Measurements from ENCODE around the gene DEFB112. TPM values are rescaled to one million over a fixed set of nuclear protein-coding genes. Genes with fewer than 3 reads are reported as not detected.

DEFB112 gene, protein sequence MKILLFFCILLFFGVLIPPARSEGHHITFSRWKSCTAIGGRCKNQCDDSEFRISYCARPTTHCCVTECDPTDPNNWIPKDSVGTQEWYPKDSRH
- polyA plus RNA-seq (2013, experiment 1 of 2) = not detected
- polyA plus RNA-seq (2013, experiment 2 of 2) = not detected

DNA sequence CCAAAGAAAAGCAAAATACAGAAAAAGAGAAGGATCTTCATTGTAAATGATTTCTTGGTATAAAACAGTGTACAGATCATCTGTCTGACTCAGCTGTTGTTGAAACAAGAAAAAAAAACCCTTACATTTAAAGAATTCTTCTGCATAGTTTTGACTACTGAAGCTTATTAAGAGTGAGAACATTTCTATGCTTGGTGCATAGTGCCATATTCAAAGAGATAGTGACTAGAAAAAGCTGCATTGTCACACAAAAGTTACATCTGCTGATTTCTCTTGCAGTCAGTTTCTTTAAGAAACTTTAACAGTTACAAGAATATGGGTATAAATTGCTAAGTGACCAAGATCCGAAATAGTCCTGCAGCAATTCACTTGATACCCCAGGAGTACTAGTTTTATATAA is at the start of gene DEFB112:
Gene DEFB112 (minus strand): TSS at position 101 of the 400 bp plus-strand sequence. CDS start 60 bp downstream, at position 41.
- no peak within 1 kb of the TSS for H3K4me3 ChIP-seq (ENCODE audit: low read length)
- no peak within 1 kb of the TSS for H3K18ac ChIP-seq (ENCODE audit: low read length)
- H3K27ac ChIP-seq (ENCODE audit: low read depth, low read length) = no peak within 1 kb of the TSS
- no peaks in the 10 kb centered on the region for H3K79me1 ChIP-seq (ENCODE audit: low read length)
- H2BK120ac ChIP-seq (ENCODE audit: low read depth, low read length) = no peak within 1 kb of the TSS
- H4K8ac ChIP-seq (ENCODE audit: low read depth, low read length) = no peak within 1 kb of the TSS
- WGBS (ENCODE audit: extremely low coverage, insufficient coverage, low lambda C conversion rate) = no CpG with 5 or more reads among the region's 1 CpG
- no peak for DNase-seq
- H3K23ac ChIP-seq (ENCODE audit: low read length) = no peak within 1 kb of the TSS
- no peaks in the 10 kb centered on the region for H3K27me3 ChIP-seq (ENCODE audit: insufficient read depth, low read length, poor library complexity)
- no peak within 1 kb of the TSS for H3K9ac ChIP-seq (ENCODE audit: low read length)
- H2AK5ac ChIP-seq (ENCODE audit: low read length) = no peak within 1 kb of the TSS
- no peaks in the 10 kb centered on the region for H3K79me2 ChIP-seq (ENCODE audit: control insufficient read depth, insufficient read depth, low read length)
- H3K4me1 ChIP-seq (ENCODE audit: control insufficient read depth, low read depth, low read length) = no peaks in the 10 kb centered on the region
- H3K36me3 ChIP-seq (ENCODE audit: control insufficient read depth, insufficient read depth, low read length) = no peaks in the 10 kb centered on the region
- H2BK5ac ChIP-seq (ENCODE audit: low read length) = no peak within 1 kb of the TSS
- H3K4ac ChIP-seq (ENCODE audit: low read depth, low read length) = no peak within 1 kb of the TSS
- H3K4me2 ChIP-seq (ENCODE audit: low read length) = no peak within 1 kb of the TSS
- H2BK15ac ChIP-seq (replicated peaks; ENCODE audit: low read depth) = no peak within 1 kb of the TSS
- no peak within 1 kb of the TSS for H4K5ac ChIP-seq (ENCODE audit: low read length)
- H3K56ac ChIP-seq (ENCODE audit: low read length) = no peak within 1 kb of the TSS

DNA sequence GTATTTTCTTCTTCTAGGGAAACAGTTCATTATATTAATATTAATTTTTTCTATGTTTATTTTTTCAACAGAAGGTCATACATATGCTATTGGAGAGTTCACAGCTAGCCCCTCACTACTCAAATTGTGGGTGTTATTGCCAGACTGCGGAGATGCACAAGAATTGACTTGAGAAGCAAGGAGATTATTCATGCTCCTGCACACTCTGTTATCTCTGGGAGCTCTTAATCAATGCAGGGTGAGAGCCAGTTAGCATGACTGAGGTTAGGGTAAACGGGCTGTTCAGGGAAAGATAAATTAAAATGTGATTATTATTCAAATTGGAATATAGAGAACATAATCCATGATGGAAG is 48.9 kb upstream of the DEFB112 start:
- H2BK15ac ChIP-seq (replicated peaks; ENCODE audit: low read depth) = no peak overlapping the region
- no peaks in the 10 kb centered on the region for H3K36me3 ChIP-seq (ENCODE audit: control insufficient read depth, insufficient read depth, low read length)
- no peaks in the 10 kb centered on the region for H3K79me1 ChIP-seq (ENCODE audit: low read length)
- no CpG with 5 or more reads among the region's 2 CpGs for WGBS (ENCODE audit: extremely low coverage, insufficient coverage, low lambda C conversion rate)
- no peak overlapping the region for H4K8ac ChIP-seq (ENCODE audit: low read depth, low read length)
- H3K79me2 ChIP-seq (ENCODE audit: control insufficient read depth, insufficient read depth, low read length) = no peaks in the 10 kb centered on the region
- H2BK120ac ChIP-seq (ENCODE audit: low read depth, low read length) = no peak overlapping the region
- DNase-seq = peak; percentile 21
- H3K4me2 ChIP-seq (ENCODE audit: low read length) = no peak overlapping the region
- H3K27ac ChIP-seq (ENCODE audit: low read depth, low read length) = no peak overlapping the region
- H4K5ac ChIP-seq (ENCODE audit: low read length) = no peak overlapping the region
- no peaks in the 10 kb centered on the region for H3K27me3 ChIP-seq (ENCODE audit: insufficient read depth, low read length, poor library complexity)
- H3K4me1 ChIP-seq (ENCODE audit: control insufficient read depth, low read depth, low read length) = no peaks in the 10 kb centered on the region
- no peak overlapping the region for H3K9ac ChIP-seq (ENCODE audit: low read length)
- H3K4ac ChIP-seq (ENCODE audit: low read depth, low read length) = no peak overlapping the region
- no peak overlapping the region for H3K18ac ChIP-seq (ENCODE audit: low read length)
- no peak overlapping the region for H2BK5ac ChIP-seq (ENCODE audit: low read length)
- H3K4me3 ChIP-seq (ENCODE audit: low read length) = no peak overlapping the region
- H3K56ac ChIP-seq (ENCODE audit: low read length) = no peak overlapping the region
- no peak overlapping the region for H3K23ac ChIP-seq (ENCODE audit: low read length)
- H2AK5ac ChIP-seq (ENCODE audit: low read length) = no peak overlapping the region

DNA sequence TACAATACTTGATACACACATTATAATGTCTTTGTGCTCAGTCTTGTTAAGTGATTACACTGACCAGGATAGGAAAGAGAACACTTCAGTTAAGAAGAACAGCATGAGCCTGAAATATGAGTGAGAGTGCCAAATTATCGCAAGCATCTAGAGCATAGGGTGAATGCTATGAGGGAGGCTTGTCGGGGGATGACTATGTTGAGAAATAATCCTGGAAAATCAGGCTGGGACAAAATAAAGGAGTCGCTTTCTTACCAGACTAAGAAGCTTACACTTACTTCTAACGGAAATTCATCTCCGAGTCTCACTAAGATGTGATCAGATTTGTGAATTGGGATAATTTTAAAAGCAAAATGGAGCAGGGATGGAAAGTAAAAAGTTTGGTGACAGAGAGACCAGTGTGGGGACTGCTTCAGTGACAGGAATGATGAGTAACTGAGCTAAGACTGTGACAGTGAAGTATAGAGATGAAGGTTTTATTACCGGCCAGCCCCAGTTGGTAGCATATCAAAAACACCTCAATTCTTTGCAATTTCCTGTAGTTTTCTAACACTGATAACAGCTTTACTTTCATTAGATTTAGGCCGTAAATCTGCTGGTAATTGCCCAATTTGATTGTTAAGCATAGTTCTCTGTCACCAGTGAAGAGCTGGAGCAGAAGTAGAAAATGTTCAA is 48.4 kb upstream of the DEFB112 start:
- Histone ChIP-seq H4K5ac (ENCODE audit: low read length) (no peak overlapping the region), H3K18ac (ENCODE audit: low read length) (no peak overlapping the region), H3K79me1 (ENCODE audit: low read length) (no peaks in the 10 kb centered on the region), H3K4me2 (ENCODE audit: low read length) (no peak overlapping the region), H3K4me1 (ENCODE audit: control insufficient read depth, low read depth, low read length) (no peaks in the 10 kb centered on the region), H3K27me3 (ENCODE audit: insufficient read depth, low read length, poor library complexity) (no peaks in the 10 kb centered on the region), H3K23ac (ENCODE audit: low read length) (no peak overlapping the region), H2BK15ac (replicated peaks; ENCODE audit: low read depth) (no peak overlapping the region), H3K27ac (ENCODE audit: low read depth, low read length) (no peak overlapping the region), H3K36me3 (ENCODE audit: control insufficient read depth, insufficient read depth, low read length) (no peaks in the 10 kb centered on the region), H2AK5ac (ENCODE audit: low read length) (no peak overlapping the region), H2BK120ac (ENCODE audit: low read depth, low read length) (no peak overlapping the region), H3K4ac (ENCODE audit: low read depth, low read length) (no peak overlapping the region), H3K4me3 (ENCODE audit: low read length) (no peak overlapping the region), H3K56ac (ENCODE audit: low read length) (no peak overlapping the region), H4K8ac (ENCODE audit: low read depth, low read length) (no peak overlapping the region), H2BK5ac (ENCODE audit: low read length) (no peak overlapping the region), H3K79me2 (ENCODE audit: control insufficient read depth, insufficient read depth, low read length) (no peaks in the 10 kb centered on the region), H3K9ac (ENCODE audit: low read length) (no peak overlapping the region)
- peak; percentile 44 for DNase-seq
- no CpG with 5 or more reads among the region's 7 CpGs for WGBS (ENCODE audit: extremely low coverage, insufficient coverage, low lambda C conversion rate)

DNA sequence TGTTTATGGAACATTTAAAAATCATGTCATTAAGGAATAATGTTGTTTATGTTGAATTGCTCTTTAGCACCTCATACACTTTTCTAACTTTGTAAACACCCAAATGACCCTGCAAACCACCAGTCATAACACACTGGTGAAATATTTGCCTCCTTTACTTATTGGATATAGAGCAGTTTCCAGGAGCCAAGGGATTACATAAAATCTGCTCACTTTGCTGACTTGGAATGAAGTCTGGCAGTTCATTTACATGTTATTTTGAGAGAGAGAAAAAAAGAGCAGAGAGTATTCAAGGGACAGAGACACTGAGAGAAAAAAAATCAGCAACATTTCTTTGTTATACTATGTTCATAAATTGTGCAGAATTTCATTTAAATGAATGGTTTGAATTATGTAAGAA is 46.6 kb upstream of the DEFB112 start:
- H3K27ac ChIP-seq (ENCODE audit: low read depth, low read length) = no peak overlapping the region
- no peak overlapping the region for H3K4ac ChIP-seq (ENCODE audit: low read depth, low read length)
- H3K18ac ChIP-seq (ENCODE audit: low read length) = no peak overlapping the region
- no peak overlapping the region for H4K5ac ChIP-seq (ENCODE audit: low read length)
- H3K79me2 ChIP-seq (ENCODE audit: control insufficient read depth, insufficient read depth, low read length) = no peaks in the 10 kb centered on the region
- no peak overlapping the region for H3K23ac ChIP-seq (ENCODE audit: low read length)
- no peak overlapping the region for H3K56ac ChIP-seq (ENCODE audit: low read length)
- H3K79me1 ChIP-seq (ENCODE audit: low read length) = no peaks in the 10 kb centered on the region
- H2BK120ac ChIP-seq (ENCODE audit: low read depth, low read length) = no peak overlapping the region
- no peak for DNase-seq
- no peak overlapping the region for H3K4me3 ChIP-seq (ENCODE audit: low read length)
- no peaks in the 10 kb centered on the region for H3K4me1 ChIP-seq (ENCODE audit: control insufficient read depth, low read depth, low read length)
- no peaks in the 10 kb centered on the region for H3K27me3 ChIP-seq (ENCODE audit: insufficient read depth, low read length, poor library complexity)
- no peak overlapping the region for H3K9ac ChIP-seq (ENCODE audit: low read length)
- no peaks in the 10 kb centered on the region for H3K36me3 ChIP-seq (ENCODE audit: control insufficient read depth, insufficient read depth, low read length)
- H2BK15ac ChIP-seq (replicated peaks; ENCODE audit: low read depth) = no peak overlapping the region
- H2BK5ac ChIP-seq (ENCODE audit: low read length) = no peak overlapping the region
- H4K8ac ChIP-seq (ENCODE audit: low read depth, low read length) = no peak overlapping the region
- H3K4me2 ChIP-seq (ENCODE audit: low read length) = no peak overlapping the region
- H2AK5ac ChIP-seq (ENCODE audit: low read length) = no peak overlapping the region

DNA sequence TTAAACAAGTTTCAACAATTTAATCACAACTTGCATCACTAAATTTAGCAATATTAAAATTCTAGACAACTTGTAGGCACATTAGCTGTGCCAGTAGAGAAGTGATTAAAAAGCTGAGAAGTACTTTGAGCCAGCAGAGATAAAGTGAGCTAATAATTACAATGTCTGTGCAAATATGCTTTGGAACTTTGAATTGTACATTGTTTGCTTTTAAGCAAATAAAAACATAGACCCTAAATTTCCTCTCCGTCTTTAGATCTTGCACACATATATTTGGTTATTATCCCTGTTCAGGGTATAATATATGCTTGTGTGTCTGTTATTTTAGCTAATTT is 44.2 kb upstream of the DEFB112 start:
- Histone ChIP-seq H2AK5ac (ENCODE audit: low read length) (no peak overlapping the region), H2BK120ac (ENCODE audit: low read depth, low read length) (no peak overlapping the region)
- no CpG with 5 or more reads among the region's 1 CpG for WGBS (ENCODE audit: extremely low coverage, insufficient coverage, low lambda C conversion rate)

More for the DNA sequence above, 44.2 kb upstream of the DEFB112 start:
- no peaks in the 10 kb centered on the region for H3K36me3 ChIP-seq (ENCODE audit: control insufficient read depth, insufficient read depth, low read length)
- no peak overlapping the region for H2BK5ac ChIP-seq (ENCODE audit: low read length)
- no peak overlapping the region for H3K4me2 ChIP-seq (ENCODE audit: low read length)
- no peak overlapping the region for H4K8ac ChIP-seq (ENCODE audit: low read depth, low read length)
- no peak overlapping the region for H3K23ac ChIP-seq (ENCODE audit: low read length)
- H3K27ac ChIP-seq (ENCODE audit: low read depth, low read length) = no peak overlapping the region
- H3K18ac ChIP-seq (ENCODE audit: low read length) = no peak overlapping the region
- no peak for DNase-seq
- no peak overlapping the region for H3K56ac ChIP-seq (ENCODE audit: low read length)
- no peak overlapping the region for H4K5ac ChIP-seq (ENCODE audit: low read length)
- no peaks in the 10 kb centered on the region for H3K79me2 ChIP-seq (ENCODE audit: control insufficient read depth, insufficient read depth, low read length)
- no peaks in the 10 kb centered on the region for H3K79me1 ChIP-seq (ENCODE audit: low read length)
- no peaks in the 10 kb centered on the region for H3K27me3 ChIP-seq (ENCODE audit: insufficient read depth, low read length, poor library complexity)
- no peak overlapping the region for H3K4me3 ChIP-seq (ENCODE audit: low read length)
- H3K4ac ChIP-seq (ENCODE audit: low read depth, low read length) = no peak overlapping the region
- H2BK15ac ChIP-seq (replicated peaks; ENCODE audit: low read depth) = no peak overlapping the region
- no peak overlapping the region for H3K9ac ChIP-seq (ENCODE audit: low read length)
- no peaks in the 10 kb centered on the region for H3K4me1 ChIP-seq (ENCODE audit: control insufficient read depth, low read depth, low read length)

Measured in mesendoderm (in vitro differentiated cells).